Lung (tissue), 12 donors: ENCODE data around the gene PTPN14. TPM values are rescaled to one million over a fixed set of nuclear protein-coding genes. Genes with fewer than 3 reads are reported as not detected.

Source experiments
- ATAC-seq: fragments of 200-7000 bp; cut with Tn5 transposase; one replicate; pipeline ENCODE4 v1.9.1; 2020; ENCODE audit warnings: moderate number of reproducible peaks; ENCODE audit not compliant: insufficient read depth, low FRiP score
- DNase-seq, 3 donors: peaks; one replicate each; pipeline ENCODE4 v3.0.0-alpha.2; 2013 to 2017
- H3K27ac ChIP-seq, 2 donors: one replicate each; pipeline ENCODE4 v1.5.1; 2013; ENCODE audit warnings: mild to moderate bottlenecking in 2 of 2, moderate library complexity in 2 of 2, control low read depth in 1 of 2, inconsistent platforms in 1 of 2, low read depth in 1 of 2, low read length in 1 of 2
- H3K27me3 ChIP-seq, 3 donors: one replicate each; pipeline ENCODE4 v1.5.1; 2013; ENCODE audit warnings: low read length in 2 of 3; ENCODE audit not compliant: control insufficient read depth in 3 of 3, insufficient read depth in 3 of 3
- H3K36me3 ChIP-seq, 4 donors: one replicate each; pipeline ENCODE4 v1.5.1; 2013; ENCODE audit warnings: low read length in 4 of 4, mild to moderate bottlenecking in 1 of 4, moderate library complexity in 1 of 4; ENCODE audit not compliant: control insufficient read depth in 4 of 4, insufficient read depth in 4 of 4
- H3K4me1 ChIP-seq, 5 donors: one replicate each; pipeline ENCODE4 v1.5.1; 2013; ENCODE audit warnings: low read length in 5 of 5, mild to moderate bottlenecking in 2 of 5, moderate library complexity in 1 of 5; ENCODE audit not compliant: control insufficient read depth in 5 of 5, insufficient read depth in 5 of 5
- H3K4me3 ChIP-seq: one replicate; pipeline ENCODE4 v1.5.1; 2013; ENCODE audit warnings: mild to moderate bottlenecking, control low read depth, moderate library complexity
- H3K9ac ChIP-seq, 2 donors: one replicate each; pipeline ENCODE4 v1.5.1; 2013; ENCODE audit warnings: low read length in 2 of 2, control low read depth in 1 of 2; ENCODE audit not compliant: insufficient read depth in 1 of 2
- H3K9me3 ChIP-seq, 4 donors: one replicate each; pipeline ENCODE4 v1.5.1; 2013; ENCODE audit warnings: low read length in 3 of 4, mild to moderate bottlenecking in 1 of 4, moderate library complexity in 1 of 4; ENCODE audit not compliant: control insufficient read depth in 4 of 4, insufficient read depth in 3 of 4
- CTCF ChIP-seq: IDR thresholded peaks from 2 replicates; pipeline ENCODE4 v1.5.1; 2012; ENCODE audit warnings: mild to moderate bottlenecking; ENCODE audit errors: control extremely low read depth, extremely low read depth
- WGBS, 2 donors: extraction: QIAGEN DNeasy Blood & Tissue Kit; methylation state at CpG; one replicate each; pipeline ENCODE4 v1.1.7; 2013; 5-methylcytosine and 5-hydroxymethylcytosine counted together
- polyA plus RNA-seq, 2 donors: library from polyadenylated mRNA; stranded (reverse); fragments of 200-250 nt; gene quantifications; one replicate each; pipeline ENCODE4 v1.2.1, GENCODE V29; 2013
- total RNA-seq, 2 donors: library from RNA; depleted of rRNA in 1 of 2; stranded (reverse); fragments of >200 nt in 1 of 2; gene quantifications; one replicate each; pipeline ENCODE4 v1.2.1, GENCODE V29; 2014 to 2021
- donor health status: control.
- donor health status: control.
- donor health status: Bipolar disorder and iron deficiency.
- donor health status: healthy.
- donor health status: DM: yes; HTN: yes; CAD: no.

Gene PTPN14
- total and polyA plus RNA-seq, 4 donors: 4.4 to 43.2 (median 15.2) TPM

GRCh38 chr1:214417545-214418210 lies 133.7 kb downstream of the PTPN14 start:
- peaks cover 3 to 24% (median 9%) of the 10 kb centered on the region in 5 donors for H3K4me1 ChIP-seq
- WGBS, 2 donors: 85 to 92% methylated on average over 9 of the region's 9 CpGs
- H3K9ac ChIP-seq: no peak overlapping the region
- peak overlapping the region in 1 of 2 donors; percentile 13 for H3K27ac ChIP-seq
- no peak overlapping the region for H3K4me3 ChIP-seq
- peaks cover 0 to 2% (median 0%) of the 10 kb centered on the region in 4 donors for H3K36me3 ChIP-seq
- DNase-seq: no peak
- ATAC-seq: no peak
- H3K9me3 ChIP-seq: peaks cover 0 to 4% (median 0%) of the 10 kb centered on the region in 4 donors
- no peak for TF ChIP-seq CTCF
- no peaks in the 10 kb centered on the region for H3K27me3 ChIP-seq

GRCh38 chr1:214416858-214417257 lies 134.5 kb downstream of the PTPN14 start:
- H3K4me1 ChIP-seq: peaks cover 3 to 22% (median 9%) of the 10 kb centered on the region in 5 donors
- no peak overlapping the region for H3K4me3 ChIP-seq
- 81 to 87% methylated on average over 2 of the region's 2 CpGs for WGBS, 2 donors
- no peak for TF ChIP-seq CTCF
- peak overlapping the region in 1 of 2 donors; percentile 33 for H3K27ac ChIP-seq
- DNase-seq: no peak
- ATAC-seq: no peak
- peaks cover 0 to 4% (median 0%) of the 10 kb centered on the region in 4 donors for H3K9me3 ChIP-seq
- no peak overlapping the region for H3K9ac ChIP-seq
- no peaks in the 10 kb centered on the region for H3K27me3 ChIP-seq
- peaks cover 0 to 2% (median 0%) of the 10 kb centered on the region in 4 donors for H3K36me3 ChIP-seq

GRCh38 chr1:214416417-214416816 lies 135.0 kb downstream of the PTPN14 start:
- H3K4me3 ChIP-seq: no peak overlapping the region

More at GRCh38 chr1:214416417-214416816, 135.0 kb downstream of the PTPN14 start:
- no peak for TF ChIP-seq CTCF
- Histone ChIP-seq H3K9me3 (peaks cover 0 to 4% (median 0%) of the 10 kb centered on the region in 4 donors), H3K27ac (peak overlapping the region in 1 of 2 donors; percentile 33), H3K4me1 (peaks cover 3 to 22% (median 9%) of the 10 kb centered on the region in 5 donors), H3K36me3 (no peaks in the 10 kb centered on the region), H3K27me3 (no peaks in the 10 kb centered on the region), H3K9ac (no peak overlapping the region)
- DNase-seq (no peak), ATAC-seq (no peak)
- 34 to 39% methylated on average over 2 of the region's 2 CpGs for WGBS, 2 donors
